ENCODE measurements around the gene SLIT3.

The SLIT3 gene

GRCh38 chr5:169002953-169003555, 297.9 kb downstream of the SLIT3 start (continued):
- no peak for TF ChIP-seq SP2 (tag by site-specific recombination; IDR thresholded peaks at IDR 0.05)

DNA sequence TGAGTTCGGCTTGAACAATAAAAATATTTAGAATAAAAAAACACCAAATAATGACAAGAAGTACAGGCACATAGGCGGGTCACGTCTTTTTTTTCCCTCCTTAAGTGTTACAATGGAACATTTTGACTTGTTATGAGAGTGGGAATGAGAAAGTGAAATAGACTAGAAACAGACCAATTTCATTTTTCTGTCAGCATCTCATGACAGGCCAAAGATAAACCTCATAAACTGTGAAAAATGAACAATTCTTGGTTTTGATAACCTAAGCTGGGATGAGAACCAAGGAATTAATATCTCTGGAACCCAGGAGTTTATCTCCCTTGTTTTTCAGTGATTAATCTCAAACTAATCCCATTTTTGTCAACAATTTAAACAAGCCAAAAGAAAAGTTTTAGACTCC, 299.5 kb downstream of the SLIT3 start:
- Histone ChIP-seq H3K4me3 (ENCODE audit: low read depth, low read length) (no peak overlapping the region), H3K4me1 (ENCODE audit: control insufficient read depth, insufficient read depth, low read length) (no peaks in the 10 kb centered on the region; the same call in 1 of the 2 replicates), H3K9me3 (ENCODE audit: control insufficient read depth, insufficient read depth, low read depth, low read length) (no peaks in the 10 kb centered on the region), H3K36me3 (ENCODE audit: control insufficient read depth in 2 of 2, insufficient read depth in 1 of 2, low read length in 2 of 2) (no peaks in the 10 kb centered on the region), H3K27ac (ENCODE audit: extremely low read depth, low read depth, low read length) (no peak overlapping the region)
- TF ChIP-seq SP3 (tag by site-specific recombination; IDR thresholded peaks at IDR 0.05), result no peak
- TF ChIP-seq ZNF629 (tag by site-specific recombination; IDR thresholded peaks at IDR 0.05), result no peak
- no peak for TF ChIP-seq ZFP41 (tag by site-specific recombination; IDR thresholded peaks at IDR 0.05; ENCODE audit: borderline replicate concordance)
- no peak for TF ChIP-seq ZNF266 (tag by site-specific recombination; IDR thresholded peaks at IDR 0.05; ENCODE audit: low read depth)
- no peak for TF ChIP-seq ZNF510 (tag by site-specific recombination; IDR thresholded peaks at IDR 0.05; ENCODE audit: insufficient replicate concordance)
- TF ChIP-seq ZNF155 (tag by site-specific recombination; IDR thresholded peaks at IDR 0.05), result no peak
- POLR2A ChIA-PET, result no interaction called here
- CTCF ChIA-PET, result interaction anchor here (0.6 to 2.9 kb wide), 6 partner anchors 10 to 554 kb away, joined by 3 to 11 read pairs (median 4); no protein-coding TSS in a partner anchor

GRCh38 chr5:168995024-168995423, 305.9 kb downstream of the SLIT3 start:
- POLR2A ChIA-PET, result no interaction called here
- Histone ChIP-seq H3K9me3 (ENCODE audit: control insufficient read depth, insufficient read depth, low read depth, low read length) (no peaks in the 10 kb centered on the region), H3K36me3 (ENCODE audit: control insufficient read depth in 2 of 2, insufficient read depth in 1 of 2, low read length in 2 of 2) (no peaks in the 10 kb centered on the region), H3K27ac (ENCODE audit: extremely low read depth, low read depth, low read length) (no peak overlapping the region), H3K4me1 (ENCODE audit: control insufficient read depth, insufficient read depth, low read length) (no peaks in the 10 kb centered on the region), H3K4me3 (ENCODE audit: low read depth, low read length) (no peak overlapping the region)
- CTCF ChIA-PET, result interaction anchor here (0.6 to 2.2 kb wide), 4 partner anchors 8 to 1094 kb away, joined by 3 to 7 read pairs (median 4); no protein-coding TSS in a partner anchor
- TF ChIP-seq ZNF148 (tag by site-specific recombination; IDR thresholded peaks at IDR 0.05; ENCODE audit: borderline replicate concordance), result no peak
- TF ChIP-seq ZNF202 (tag by site-specific recombination; IDR thresholded peaks at IDR 0.05; ENCODE audit: borderline replicate concordance), result no peak
- TF ChIP-seq BCL6B (tag by site-specific recombination; IDR thresholded peaks at IDR 0.05), result no peak
- TF ChIP-seq, protein P1, sequence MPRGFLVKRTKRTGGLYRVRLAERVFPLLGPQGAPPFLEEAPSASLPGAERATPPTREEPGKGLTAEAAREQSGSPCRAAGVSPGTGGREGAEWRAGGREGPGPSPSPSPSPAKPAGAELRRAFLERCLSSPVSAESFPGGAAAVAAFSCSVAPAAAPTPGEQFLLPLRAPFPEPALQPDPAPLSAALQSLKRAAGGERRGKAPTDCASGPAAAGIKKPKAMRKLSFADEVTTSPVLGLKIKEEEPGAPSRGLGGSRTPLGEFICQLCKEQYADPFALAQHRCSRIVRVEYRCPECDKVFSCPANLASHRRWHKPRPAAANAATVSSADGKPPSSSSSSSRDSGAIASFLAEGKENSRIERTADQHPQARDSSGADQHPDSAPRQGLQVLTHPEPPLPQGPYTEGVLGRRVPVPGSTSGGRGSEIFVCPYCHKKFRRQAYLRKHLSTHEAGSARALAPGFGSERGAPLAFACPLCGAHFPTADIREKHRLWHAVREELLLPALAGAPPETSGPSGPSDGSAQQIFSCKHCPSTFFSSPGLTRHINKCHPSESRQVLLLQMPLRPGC (tag by site-specific recombination; IDR thresholded peaks at IDR 0.05), result no peak
- no peak for TF ChIP-seq ZBTB20 (tag by site-specific recombination; IDR thresholded peaks at IDR 0.05)
- no peak for TF ChIP-seq ZBTB48 (tag by site-specific recombination; IDR thresholded peaks at IDR 0.05)
- TF ChIP-seq ZNF175 (tag by site-specific recombination; IDR thresholded peaks at IDR 0.05), result no peak
- TF ChIP-seq ZNF701 (tag by site-specific recombination; IDR thresholded peaks at IDR 0.05), result no peak
- TF ChIP-seq ZXDB (tag by site-specific recombination; IDR thresholded peaks at IDR 0.05), result no peak
- no peak for TF ChIP-seq ZBTB26 (tag by site-specific recombination; optimal IDR thresholded peaks at IDR 0.05)
- TF ChIP-seq ZNF664 (tag by site-specific recombination; IDR thresholded peaks at IDR 0.05), result no peak
- TF ChIP-seq ZNF621 (tag by site-specific recombination; IDR thresholded peaks at IDR 0.05), result no peak
- TF ChIP-seq ZNF48 (tag by site-specific recombination; IDR thresholded peaks at IDR 0.05), result no peak
- no peak for TF ChIP-seq ZSCAN18 (tag by site-specific recombination; IDR thresholded peaks at IDR 0.05)
- TF ChIP-seq MEIS1 (CRISPR knock-in tag; IDR thresholded peaks at IDR 0.05; ENCODE audit: borderline replicate concordance), result no peak
- TF ChIP-seq ZNF792 (tag by site-specific recombination; IDR thresholded peaks at IDR 0.05), result no peak
- no peak for TF ChIP-seq ZNF449 (tag by site-specific recombination; IDR thresholded peaks at IDR 0.05)
- TF ChIP-seq ZNF266 (tag by site-specific recombination; IDR thresholded peaks at IDR 0.05; ENCODE audit: low read depth), result no peak
